Measurements from ENCODE around the gene MYO18B. TPM values are rescaled to one million over a fixed set of nuclear protein-coding genes. Genes with fewer than 3 reads are reported as not detected.

The MYO18B gene
- total and polyA plus RNA-seq, 2 donors (not counting 3 experiments of a cell fraction or from before 2014, with no cell fraction given) = 0.01 TPM; not detected in 1

DNA sequence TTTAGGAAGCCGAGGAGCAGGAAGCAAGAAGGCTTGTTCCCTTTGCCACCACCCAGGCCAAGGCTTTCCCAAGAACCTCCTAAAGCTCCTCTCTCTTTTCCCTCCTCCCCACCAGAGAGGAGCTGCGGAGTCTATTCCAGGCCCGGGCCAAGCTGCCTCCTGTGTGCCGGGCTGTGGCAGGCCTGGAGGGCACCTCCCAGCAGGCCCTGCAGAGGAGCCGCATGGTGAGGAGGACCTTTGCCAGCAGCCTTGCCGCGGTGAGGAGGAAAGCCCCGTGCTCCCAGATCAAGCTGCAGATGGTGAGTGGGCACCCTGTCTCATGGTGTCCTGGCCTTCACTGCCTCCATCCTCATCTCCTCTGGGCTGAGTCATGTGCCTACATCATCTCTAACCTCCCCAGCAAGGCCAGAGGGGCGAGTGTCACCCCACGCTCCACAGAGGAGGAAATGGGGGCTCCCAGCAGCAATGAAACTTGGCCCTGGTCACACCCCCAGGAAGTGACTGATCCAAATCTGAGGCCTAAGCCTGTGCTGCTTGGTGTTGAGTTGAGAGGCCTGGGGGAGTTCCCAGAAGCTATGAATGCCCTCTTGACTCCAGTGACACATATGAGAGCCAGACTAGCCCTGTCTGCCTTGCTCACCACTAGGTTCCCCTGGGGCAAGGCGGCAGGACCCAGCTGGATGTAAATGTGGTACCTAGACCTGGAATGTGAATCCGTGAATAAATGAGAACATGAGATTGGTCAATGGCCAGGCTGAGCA lies 104.2 kb downstream of the MYO18B start:
- intact Hi-C loops (cut with micrococcal nuclease) = no loop called here
- DNase-seq (ENCODE audit: low read depth, low spot score) (no peak), FAIRE-seq (no peak)
- Histone ChIP-seq H3K36me3 (ENCODE audit: control insufficient read depth in 2 of 2, extremely low read depth in 1 of 2, insufficient read depth in 2 of 2, low read length in 2 of 2) (no peaks in the 10 kb centered on the region), H3K9ac (replicated peaks; ENCODE audit: extremely low read depth, insufficient read depth, low read length) (no peak overlapping the region), H3K27ac (ENCODE audit: insufficient read depth, low read depth, low read length) (no peak overlapping the region), H3K4me3 (replicated peaks in 1 of 3; ENCODE audit: insufficient read depth in 1 of 3, low read depth in 1 of 3, low read length in 3 of 3) (no peak overlapping the region), H3K79me2 (ENCODE audit: control insufficient read depth, insufficient read depth, low read length) (no peaks in the 10 kb centered on the region), H3K9me3 (replicated peaks; ENCODE audit: control insufficient read depth, insufficient read depth, low read length) (no peaks in the 10 kb centered on the region), H3K4me2 (ENCODE audit: insufficient read depth, low read length) (no peak overlapping the region), H4K20me1 (replicated peaks; ENCODE audit: control insufficient read depth, extremely low read depth, insufficient read depth, low read length) (no peaks in the 10 kb centered on the region), H3K27me3 (ENCODE audit: control insufficient read depth in 2 of 2, insufficient read depth in 2 of 2, low read length in 2 of 2) (no peaks in the 10 kb centered on the region), H2AFZ (ENCODE audit: low read depth, low read length) (no peak overlapping the region), H3K9me1 (replicated peaks; ENCODE audit: control insufficient read depth, extremely low read depth, insufficient read depth, low read length) (no peaks in the 10 kb centered on the region), H3K4me1 (ENCODE audit: control insufficient read depth, extremely low read depth, insufficient read depth, low read length) (no peaks in the 10 kb centered on the region)
- dilution Hi-C loops (cut with MboI; ENCODE audit: extremely low pct_ligation_motif_present, low sequenced_read_pairs) = no loop called here
- BruUV-seq (replicated peaks) = no TSS peak
- no peak for TF ChIP-seq FOS (IDR thresholded peaks at IDR 0.05; ENCODE audit: borderline replicate concordance, insufficient read depth, low read length)
- no peak for TF ChIP-seq GATA2 (IDR thresholded peaks at IDR 0.05; ENCODE audit: insufficient read depth, insufficient read length, low read depth, low read length)
- TF ChIP-seq JUN (IDR thresholded peaks at IDR 0.05; ENCODE audit: borderline replicate concordance, insufficient read depth, insufficient read length, low read depth) = no peak
- TF ChIP-seq EZH2 (IDR thresholded peaks at IDR 0.05; ENCODE audit: borderline replicate concordance, low read depth, low read length, severe bottlenecking) = no peak
- TF ChIP-seq POLR2AphosphoS5 (IDR thresholded peaks at IDR 0.05; ENCODE audit: insufficient read depth, low read depth, low read length) = no peak
- TF ChIP-seq POLR2A (IDR thresholded peaks at IDR 0.05; ENCODE audit: low read depth, low read length) = no peak
- no peak for TF ChIP-seq MYC (IDR thresholded peaks at IDR 0.05; ENCODE audit: low read depth, low read length)
- TF ChIP-seq MAX (IDR thresholded peaks at IDR 0.05; ENCODE audit: insufficient read depth, insufficient read length) = no peak
- POLR2A ChIA-PET = no interaction called here
- CTCF ChIA-PET = no interaction called here

Measured in endothelial cell of umbilical vein (primary cell).